ENCODE measurements around the gene PARN. TPM values are rescaled to one million over a fixed set of nuclear protein-coding genes. Genes with fewer than 3 reads are reported as not detected.

Gene PARN
- total and polyA plus RNA-seq, 2 of the 4 experiments (the other 2 are of a cell fraction) = 24.6 to 25.1 TPM

DNA sequence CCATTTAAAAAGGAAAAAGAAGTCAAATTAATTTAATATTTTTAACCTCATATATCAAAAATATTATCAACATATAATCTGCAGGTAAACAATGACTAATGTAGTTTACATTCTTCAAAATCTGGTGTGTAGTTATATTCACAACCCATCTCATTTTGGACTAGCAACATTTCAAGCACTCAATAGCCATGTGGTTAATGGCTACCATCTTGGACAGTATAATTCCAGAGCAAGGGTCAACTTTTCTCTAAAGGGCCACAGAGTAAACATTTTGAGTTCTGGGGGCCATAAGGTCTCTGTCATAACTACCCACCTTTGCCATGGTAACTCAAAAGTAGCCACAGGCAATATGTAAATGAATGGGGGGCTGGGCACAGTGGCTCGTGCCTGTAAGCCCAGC lies 153.9 kb downstream of the PARN start:
- in situ Hi-C loops (cut with MboI; ENCODE audit: low sequenced_read_pairs) (no loop called here), dilution Hi-C loops (cut with HindIII; ENCODE audit: low sequenced_read_pairs, unreplicated experiment) (no loop called here), intact Hi-C loops (cut with micrococcal nuclease) (no loop called here)
- Histone ChIP-seq H3K4me2 (ENCODE audit: low read depth, low read length) (no peak overlapping the region), H4K91ac (ENCODE audit: insufficient read depth, low read depth, low read length) (no peak overlapping the region), H4K20me1 (ENCODE audit: insufficient read depth, low read length) (no peaks in the 10 kb centered on the region), H3K9me3 (ENCODE audit: control insufficient read depth, insufficient read depth, low read length) (peaks cover 2% of the 10 kb centered on the region; the same call in 1 of the 2 replicates), H2BK5ac (ENCODE audit: low read depth, low read length, poor library complexity, severe bottlenecking) (no peak overlapping the region), H3K18ac (ENCODE audit: low read depth, low read length) (no peak overlapping the region), H3K9me1 (ENCODE audit: insufficient read depth, low read length) (no peaks in the 10 kb centered on the region; the same call in 1 of the 2 replicates), H4K8ac (ENCODE audit: low read depth in 2 of 2, low read length in 2 of 2) (no peak overlapping the region), H3K4ac (ENCODE audit: low read depth, low read length) (no peak overlapping the region), H2BK120ac (ENCODE audit: low read depth, low read length) (no peak overlapping the region), H3K4me1 (ENCODE audit: control insufficient read depth, insufficient read depth, low read length) (no peaks in the 10 kb centered on the region), H2AFZ (replicated peaks; ENCODE audit: low read length, poor library complexity) (no peak overlapping the region), H3K36me3 (ENCODE audit: control insufficient read depth, insufficient read depth, low read length) (no peaks in the 10 kb centered on the region; the same call in 1 of the 2 replicates), H3K27me3 (ENCODE audit: control insufficient read depth, insufficient read depth, low read length) (no peaks in the 10 kb centered on the region), H3K56ac (ENCODE audit: extremely low read depth, insufficient read depth, low read length) (no peak overlapping the region), H2AK9ac (replicated peaks; ENCODE audit: low read depth, low read length, poor library complexity) (no peak overlapping the region), H2BK15ac (ENCODE audit: low read depth, low read length) (no peak overlapping the region), H2AK5ac (ENCODE audit: low read depth, low read length) (no peak overlapping the region), H3K4me3 (ENCODE audit: insufficient read depth, low read depth, low read length) (no peak overlapping the region), H3K9ac (ENCODE audit: low read depth, low read length) (no peak overlapping the region), H4K5ac (ENCODE audit: low read depth, low read length) (no peak overlapping the region), H2BK20ac (ENCODE audit: low read depth, low read length) (no peak overlapping the region), H3K27ac (ENCODE audit: insufficient read depth, low read length) (no peak overlapping the region), H3K23ac (ENCODE audit: low read depth, low read length) (no peak overlapping the region), H3K14ac (replicated peaks; ENCODE audit: low read depth, low read length) (no peak overlapping the region), H3K79me1 (ENCODE audit: low read depth in 1 of 2, low read length in 2 of 2) (no peaks in the 10 kb centered on the region; a peak in 1 of 4 replicates)
- no CpG with 5 or more reads among the region's 1 CpG for WGBS, 2 experiments (ENCODE audit: extremely low coverage in 2 of 2, insufficient read length in 1 of 2)
- TF ChIP-seq SMC3 (IDR thresholded peaks at IDR 0.05; ENCODE audit: low read depth, low read length) = no peak
- TF ChIP-seq, protein P1, sequence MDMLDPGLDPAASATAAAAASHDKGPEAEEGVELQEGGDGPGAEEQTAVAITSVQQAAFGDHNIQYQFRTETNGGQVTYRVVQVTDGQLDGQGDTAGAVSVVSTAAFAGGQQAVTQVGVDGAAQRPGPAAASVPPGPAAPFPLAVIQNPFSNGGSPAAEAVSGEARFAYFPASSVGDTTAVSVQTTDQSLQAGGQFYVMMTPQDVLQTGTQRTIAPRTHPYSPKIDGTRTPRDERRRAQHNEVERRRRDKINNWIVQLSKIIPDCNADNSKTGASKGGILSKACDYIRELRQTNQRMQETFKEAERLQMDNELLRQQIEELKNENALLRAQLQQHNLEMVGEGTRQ (IDR thresholded peaks at IDR 0.05; ENCODE audit: low read depth, low read length) = no peak
- no peak for TF ChIP-seq BHLHE40 (IDR thresholded peaks at IDR 0.05; ENCODE audit: low read depth, low read length)
- no peak for TF ChIP-seq NFE2L2 (IDR thresholded peaks at IDR 0.05; ENCODE audit: low read depth, low read length)
- TF ChIP-seq, protein P2, sequence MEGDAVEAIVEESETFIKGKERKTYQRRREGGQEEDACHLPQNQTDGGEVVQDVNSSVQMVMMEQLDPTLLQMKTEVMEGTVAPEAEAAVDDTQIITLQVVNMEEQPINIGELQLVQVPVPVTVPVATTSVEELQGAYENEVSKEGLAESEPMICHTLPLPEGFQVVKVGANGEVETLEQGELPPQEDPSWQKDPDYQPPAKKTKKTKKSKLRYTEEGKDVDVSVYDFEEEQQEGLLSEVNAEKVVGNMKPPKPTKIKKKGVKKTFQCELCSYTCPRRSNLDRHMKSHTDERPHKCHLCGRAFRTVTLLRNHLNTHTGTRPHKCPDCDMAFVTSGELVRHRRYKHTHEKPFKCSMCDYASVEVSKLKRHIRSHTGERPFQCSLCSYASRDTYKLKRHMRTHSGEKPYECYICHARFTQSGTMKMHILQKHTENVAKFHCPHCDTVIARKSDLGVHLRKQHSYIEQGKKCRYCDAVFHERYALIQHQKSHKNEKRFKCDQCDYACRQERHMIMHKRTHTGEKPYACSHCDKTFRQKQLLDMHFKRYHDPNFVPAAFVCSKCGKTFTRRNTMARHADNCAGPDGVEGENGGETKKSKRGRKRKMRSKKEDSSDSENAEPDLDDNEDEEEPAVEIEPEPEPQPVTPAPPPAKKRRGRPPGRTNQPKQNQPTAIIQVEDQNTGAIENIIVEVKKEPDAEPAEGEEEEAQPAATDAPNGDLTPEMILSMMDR (conservative IDR thresholded peaks at IDR 0.05; ENCODE audit: low read depth, low read length) = no peak
- TF ChIP-seq POLR2A (IDR thresholded peaks at IDR 0.05; ENCODE audit: low read depth, low read length) = no peak
- TF ChIP-seq, protein P3, sequence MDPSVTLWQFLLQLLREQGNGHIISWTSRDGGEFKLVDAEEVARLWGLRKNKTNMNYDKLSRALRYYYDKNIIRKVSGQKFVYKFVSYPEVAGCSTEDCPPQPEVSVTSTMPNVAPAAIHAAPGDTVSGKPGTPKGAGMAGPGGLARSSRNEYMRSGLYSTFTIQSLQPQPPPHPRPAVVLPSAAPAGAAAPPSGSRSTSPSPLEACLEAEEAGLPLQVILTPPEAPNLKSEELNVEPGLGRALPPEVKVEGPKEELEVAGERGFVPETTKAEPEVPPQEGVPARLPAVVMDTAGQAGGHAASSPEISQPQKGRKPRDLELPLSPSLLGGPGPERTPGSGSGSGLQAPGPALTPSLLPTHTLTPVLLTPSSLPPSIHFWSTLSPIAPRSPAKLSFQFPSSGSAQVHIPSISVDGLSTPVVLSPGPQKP (IDR thresholded peaks at IDR 0.05; ENCODE audit: borderline replicate concordance, low read depth, low read length) = no peak
- TF ChIP-seq MAZ (IDR thresholded peaks at IDR 0.05; ENCODE audit: borderline replicate concordance, low read depth, low read length) = no peak
- no peak for TF ChIP-seq RCOR1 (IDR thresholded peaks at IDR 0.05; ENCODE audit: insufficient replicate concordance, low read length)
- TF ChIP-seq CHD1 (IDR thresholded peaks at IDR 0.05; ENCODE audit: low read depth, low read length) = no peak
- no peak for TF ChIP-seq CEBPB (IDR thresholded peaks at IDR 0.05; ENCODE audit: low read depth, low read length)
- TF ChIP-seq FOS (IDR thresholded peaks at IDR 0.05; ENCODE audit: low read depth, low read length) = no peak
- TF ChIP-seq MXI1 (IDR thresholded peaks at IDR 0.05; ENCODE audit: borderline replicate concordance, low read depth, low read length) = no peak
- TF ChIP-seq MAFK (IDR thresholded peaks at IDR 0.05; ENCODE audit: low read depth, low read length) = no peak
- CTCF ChIA-PET = no interaction called here
- BruUV-seq (replicated peaks) = no TSS peak
- ATAC-seq (ENCODE audit: low read depth) = no peak
- POLR2A ChIA-PET (ENCODE audit: unreplicated experiment) = no interaction called here
- DNase-seq = no peak
